ENCODE measurements around the gene CEP295NL.
"Not testable (repeated sequence)": the region's sequence is repeated elsewhere in the genome, so short reads cannot be mapped to it uniquely, and the experiment has no call there.

The CEP295NL gene

GRCh38 chr17:78903101-78903779, at the start of gene CEP295NL:
TSS of gene CEP295NL (minus strand) at chr17:78903201. CDS start at chr17:78901828, 1,373 bp downstream.
- peak; percentile 39 for DNase-seq

GRCh38 chr17:78952706-78953105, 49.7 kb upstream of the CEP295NL start:
- no peak for DNase-seq

- DNase-seq, result no peak
These were observed 49.1 kb upstream of the CEP295NL start for GRCh38 chr17:78951967-78952551.

- DNase-seq, result no peak
These were observed 47.9 kb upstream of the CEP295NL start for GRCh38 chr17:78950870-78951269.

GRCh38 chr17:78947235-78948149, 44.5 kb upstream of the CEP295NL start:
- no peak for DNase-seq

GRCh38 chr17:78946631-78947030, 43.6 kb upstream of the CEP295NL start:
- DNase-seq, result no peak

GRCh38 chr17:78946131-78946530, 43.1 kb upstream of the CEP295NL start:
- DNase-seq, result no peak

GRCh38 chr17:78945455-78945854, 42.5 kb upstream of the CEP295NL start:
- not testable (repeated sequence) for DNase-seq

GRCh38 chr17:78944956-78945355, 42.0 kb upstream of the CEP295NL start:
- DNase-seq, result no peak

GRCh38 chr17:78944026-78944425, 41.0 kb upstream of the CEP295NL start:
- DNase-seq, result no peak

GRCh38 chr17:78940708-78941107, 37.7 kb upstream of the CEP295NL start:
- no peak for DNase-seq

GRCh38 chr17:78940258-78940657, 37.3 kb upstream of the CEP295NL start:
- DNase-seq, result no peak

- DNase-seq, result no peak
These were observed 36.6 kb upstream of the CEP295NL start for GRCh38 chr17:78939615-78940014.

GRCh38 chr17:78937561-78937960, 34.6 kb upstream of the CEP295NL start:
- DNase-seq, result no peak

GRCh38 chr17:78935419-78936323, 32.7 kb upstream of the CEP295NL start:
- no peak for DNase-seq

GRCh38 chr17:78934681-78935418, 31.8 kb upstream of the CEP295NL start:
- DNase-seq, result no peak

- DNase-seq, result no peak
These were observed 31.1 kb upstream of the CEP295NL start for GRCh38 chr17:78933959-78934568.

- DNase-seq, result peak; percentile 62
These were observed 30.3 kb upstream of the CEP295NL start for GRCh38 chr17:78933025-78933958.

- DNase-seq, result no peak
These were observed 27.1 kb upstream of the CEP295NL start for GRCh38 chr17:78929908-78930775.

Measured in stimulated activated CD4-positive, alpha-beta T cell treated with anti-CD3 and anti-CD28 coated beads, Interleukin-15, amount 100 ng/mL, for 24 hours (primary cell).